GM12878 (cell line): ENCODE measurements around the gene NPAS3. TPM values are rescaled to one million over a fixed set of nuclear protein-coding genes. Genes with fewer than 3 reads are reported as not detected.

Experiments used
- ATAC-seq: fragments of 200-7000 bp; cut with Tn5 transposase; 3 replicates; pipeline ENCODE4 v1.9.1; 2020; ENCODE audit warnings: mild to moderate bottlenecking, moderate library complexity
- BruUV-seq: library from RNA; stranded (reverse); fragments of 400-500 nt; replicated peaks from 2 replicates; lab custom pipeline; 2021; lab: Mats Ljungman, UMichigan
- CTCF ChIA-PET: fragments of 300-600 bp; sonication (Branson Sonifier 250); formaldehyde crosslinking; extraction: SDS; loops from one replicate; lab custom pipeline; 2021; ENCODE audit warnings: inconsistent platforms; lab: Yijun Ruan, JAX
- POLR2A ChIA-PET: fragments of 350-600 bp; formaldehyde crosslinking; extraction: SDS; loops from one replicate; lab custom pipeline; 2021; ENCODE audit warnings: inconsistent platforms; lab: Charles Lee
- RAD21 ChIA-PET: fragments of 300-600 bp; sonication (Branson Sonifier 250); formaldehyde crosslinking; loops from one replicate; lab custom pipeline; 2023; ENCODE audit warnings: antibody characterized with exemption; ENCODE audit not compliant: unreplicated experiment; lab: Charles Lee
- SMC1A ChIA-PET: fragments of 300-600 bp; sonication (Branson Sonifier 250); formaldehyde crosslinking; loops from one replicate; lab custom pipeline; 2023; ENCODE audit not compliant: unreplicated experiment, uncharacterized antibody; lab: Charles Lee
- DNase-seq: peaks from one replicate; pipeline ENCODE4 v3.0.0-alpha.2; 2011; ENCODE audit warnings: low read depth, low spot score
- FAIRE-seq: peaks from 3 replicates; lab custom pipeline; 2011; peaks lifted over from hg19 to GRCh38; lab: Jason Lieb, UNC
- H2AFZ ChIP-seq: 2 replicates; pipeline ENCODE4 v1.6.0; 2011; ENCODE audit warnings: low read depth, low read length, control low read depth; ENCODE audit not compliant: control insufficient read depth
- H3K27ac ChIP-seq: 2 replicates; pipeline ENCODE4 v1.5.1; 2011; ENCODE audit warnings: control low read depth; ENCODE audit not compliant: control insufficient read depth, insufficient read depth
- H3K27me3 ChIP-seq, 2 experiments: replicated peaks in 1 of 2; 2 replicates each; pipeline versions ENCODE4 v1.6.0 to v1.6.1; 2011; ENCODE audit warnings: low read length in 1 of 2; ENCODE audit not compliant: control insufficient read depth in 2 of 2, insufficient read depth in 2 of 2
- H3K36me3 ChIP-seq, 2 experiments: 2 replicates each; pipeline ENCODE4 v1.5.1; 2011; ENCODE audit warnings: low read length in 1 of 2; ENCODE audit not compliant: control insufficient read depth in 2 of 2, insufficient read depth in 2 of 2
- H3K4me1 ChIP-seq: 2 replicates; pipeline ENCODE4 v1.6.1; 2011; ENCODE audit warnings: mild to moderate bottlenecking, low read length, moderate library complexity, mixed read lengths; ENCODE audit not compliant: control insufficient read depth, insufficient read depth
- H3K4me2 ChIP-seq: 2 replicates; pipeline ENCODE4 v1.6.0; 2011; ENCODE audit warnings: control low read depth; ENCODE audit not compliant: control insufficient read depth, insufficient read depth
- H3K4me3 ChIP-seq: fragments of 200-600 bp; sonication (generic); 2 replicates; pipeline ENCODE4 v1.5.1; 2016
- H3K79me2 ChIP-seq: 2 replicates; pipeline ENCODE4 v1.6.0; 2011; ENCODE audit warnings: low read length; ENCODE audit not compliant: control insufficient read depth, insufficient read depth
- H3K9ac ChIP-seq: 2 replicates; pipeline ENCODE4 v1.8.0; 2011; ENCODE audit warnings: low read length, control low read depth, mixed read lengths; ENCODE audit not compliant: control insufficient read depth, insufficient read depth
- H3K9me3 ChIP-seq: replicated peaks from 3 replicates; pipeline ENCODE4 v1.5.1; 2011; ENCODE audit warnings: mild to moderate bottlenecking, low read length; ENCODE audit not compliant: control insufficient read depth, insufficient read depth
- H4K20me1 ChIP-seq: 2 replicates; pipeline ENCODE4 v1.6.0; 2011; ENCODE audit not compliant: control insufficient read depth, insufficient read depth
- ATF2 ChIP-seq: IDR thresholded peaks from 2 replicates; pipeline ENCODE4 v1.6.1; 2012; ENCODE audit warnings: low read length, inconsistent platforms
- NBN ChIP-seq: fragments of 450-650 bp; IDR thresholded peaks from 2 replicates; pipeline ENCODE4 v1.6.1; 2016
- RAD51 ChIP-seq: fragments of 450-650 bp; IDR thresholded peaks from 2 replicates; pipeline ENCODE4 v1.6.1; 2016; ENCODE audit warnings: moderate library complexity, mild to moderate bottlenecking, inconsistent platforms
- RFX5 ChIP-seq: IDR thresholded peaks from 2 replicates; pipeline ENCODE4 v1.6.1; 2011; ENCODE audit warnings: low read depth, low read length, improper control_type of control experiment
- SIX5 ChIP-seq: IDR thresholded peaks from 2 replicates; pipeline ENCODE4 v1.6.1; 2011; ENCODE audit warnings: mild to moderate bottlenecking, low read depth, low read length, moderate library complexity; ENCODE audit not compliant: severe bottlenecking
- SKIL ChIP-seq: fragments of 450-650 bp; IDR thresholded peaks from 2 replicates; pipeline ENCODE4 v1.6.1; 2017; ENCODE audit warnings: mild to moderate bottlenecking, low read depth, inconsistent platforms; ENCODE audit not compliant: poor library complexity, severe bottlenecking
- ZZZ3 ChIP-seq: IDR thresholded peaks from 2 replicates; pipeline ENCODE4 v1.6.1; 2011; ENCODE audit warnings: low read depth; ENCODE audit not compliant: control insufficient read depth, insufficient read length
- WGBS: methylation state at CpG from one replicate; pipeline ENCODE4 v1.1.6; 2016; ENCODE audit warnings: low lambda C conversion rate; ENCODE audit not compliant: insufficient replicate concordance, insufficient coverage; ENCODE audit errors: missing lambda C conversion rate; 5-methylcytosine and 5-hydroxymethylcytosine counted together
- in situ Hi-C: fragments of 300-500 bp; cut with MboI; formaldehyde crosslinking; loops from 9 replicates; pipeline ENCODE4 v1.14.3; 2018; ENCODE audit warnings: mixed read lengths
- intact Hi-C: fragments of 100-400 bp; cut with micrococcal nuclease; formaldehyde crosslinking; loops from one replicate; pipeline ENCODE4 v1.14.2; 2022; ENCODE audit not compliant: unreplicated experiment
- polyA plus RNA-seq, 11 experiments: library from polyadenylated mRNA; depleted of rRNA in 4 of 11; unstranded in 6 of 11; stranded (reverse) in 5 of 11; fragments of >200 nt; fragmentation: Nextera tagmentation in 4 of 11; fragmentation: Illumina TruSeq in 1 of 11; extraction: Ambion mirVana in 4 of 11; extraction: Trizol in 1 of 11; gene quantifications; 1 replicate in 1 of 11; 2 replicates in 10 of 11; pipeline versions ENCODE4 v1.2.1 to v1.2.3, GENCODE V29; 2011 to 2016; ENCODE audit warnings: inconsistent platforms in 2 of 11, missing spikeins in 2 of 11, low read depth in 1 of 11
- total RNA-seq, 4 experiments: library from RNA; depleted of rRNA in 3 of 4; stranded (reverse); fragments of >200 nt in 3 of 4; fragmentation: Illumina TruSeq in 1 of 4; extraction: Trizol in 1 of 4; gene quantifications; 2 replicates each; pipeline versions ENCODE4 v1.2.1 to v1.2.3, GENCODE V29; 2013 to 2021

The NPAS3 gene
- total and polyA plus RNA-seq, 10 of the 15 experiments (the other 5 are each of a cell fraction or from before 2014, with no cell fraction given) = under 0.01 to 2.7 (median 0.03) TPM; not detected in 6

- WGBS = 42% methylated on average over 4 of the region's 4 CpGs
- Histone ChIP-seq H4K20me1 (no peaks in the 10 kb centered on the region), H3K36me3 (no peaks in the 10 kb centered on the region), H3K4me1 (peaks cover 1% of the 10 kb centered on the region), H3K27me3 (no peaks in the 10 kb centered on the region; a peak in 1 of 4 replicates), H2AFZ (no peak overlapping the region), H3K27ac (no peak overlapping the region), H3K4me3 (no peak overlapping the region), H3K9me3 (no peaks in the 10 kb centered on the region), H3K4me2 (no peak overlapping the region), H3K79me2 (no peaks in the 10 kb centered on the region), H3K9ac (no peak overlapping the region)
- intact Hi-C loops (no loop called here), in situ Hi-C loops (no loop called here)
- no TSS peak for BruUV-seq
- no peak for ATAC-seq
- CTCF ChIA-PET = interaction anchor here (0.6 to 1.5 kb wide), 2 partner anchors 68 to 438 kb away, joined by 5 to 6 read pairs; no protein-coding TSS in a partner anchor
- TF ChIP-seq SIX5 (no peak), SKIL (no peak), ATF2 (no peak), NBN (no peak), RAD51 (no peak), RFX5 (no peak), ZZZ3 (no peak)
- SMC1A ChIA-PET = no interaction called here
- no peak for DNase-seq
- RAD21 ChIA-PET = no interaction called here
- POLR2A ChIA-PET = interaction anchor here (0.7 kb wide), 3 partner anchors 119 to 1676 kb away, joined by 3 to 5 read pairs (median 4); no protein-coding TSS in a partner anchor
- FAIRE-seq = no peak
Observed at GRCh38 chr14:33364466-33364865, 425.8 kb downstream of the NPAS3 start.
